ENCODE results near the gene RIPK3.

RIPK3 gene

DNA sequence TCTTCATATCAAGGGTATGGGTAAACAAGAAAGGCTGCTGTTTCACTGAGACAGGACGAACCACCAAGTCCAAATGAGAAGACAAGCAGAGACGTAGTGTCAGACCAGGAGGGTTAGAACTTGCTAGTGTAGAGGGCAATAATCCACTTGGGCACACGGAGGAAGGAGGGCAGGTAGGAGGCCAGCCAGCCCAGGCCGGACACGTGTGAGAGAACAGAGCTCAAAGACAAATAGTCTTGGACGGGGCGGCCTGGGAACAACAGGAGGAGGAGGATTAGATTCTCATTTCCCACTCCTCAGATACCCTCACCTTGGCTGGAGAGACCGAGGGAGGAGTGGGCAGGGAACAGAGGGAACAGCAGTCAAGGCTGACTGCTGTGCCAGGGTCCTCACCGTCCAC is 49.0 kb downstream of the RIPK3 start:
- TF ChIP-seq, protein P1, sequence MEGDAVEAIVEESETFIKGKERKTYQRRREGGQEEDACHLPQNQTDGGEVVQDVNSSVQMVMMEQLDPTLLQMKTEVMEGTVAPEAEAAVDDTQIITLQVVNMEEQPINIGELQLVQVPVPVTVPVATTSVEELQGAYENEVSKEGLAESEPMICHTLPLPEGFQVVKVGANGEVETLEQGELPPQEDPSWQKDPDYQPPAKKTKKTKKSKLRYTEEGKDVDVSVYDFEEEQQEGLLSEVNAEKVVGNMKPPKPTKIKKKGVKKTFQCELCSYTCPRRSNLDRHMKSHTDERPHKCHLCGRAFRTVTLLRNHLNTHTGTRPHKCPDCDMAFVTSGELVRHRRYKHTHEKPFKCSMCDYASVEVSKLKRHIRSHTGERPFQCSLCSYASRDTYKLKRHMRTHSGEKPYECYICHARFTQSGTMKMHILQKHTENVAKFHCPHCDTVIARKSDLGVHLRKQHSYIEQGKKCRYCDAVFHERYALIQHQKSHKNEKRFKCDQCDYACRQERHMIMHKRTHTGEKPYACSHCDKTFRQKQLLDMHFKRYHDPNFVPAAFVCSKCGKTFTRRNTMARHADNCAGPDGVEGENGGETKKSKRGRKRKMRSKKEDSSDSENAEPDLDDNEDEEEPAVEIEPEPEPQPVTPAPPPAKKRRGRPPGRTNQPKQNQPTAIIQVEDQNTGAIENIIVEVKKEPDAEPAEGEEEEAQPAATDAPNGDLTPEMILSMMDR (IDR thresholded peaks at IDR 0.05; ENCODE audit: insufficient read depth, low read depth, low read length, missing control alignments) = no peak
- DNase-seq (ENCODE audit: low read depth) = no peak

DNA sequence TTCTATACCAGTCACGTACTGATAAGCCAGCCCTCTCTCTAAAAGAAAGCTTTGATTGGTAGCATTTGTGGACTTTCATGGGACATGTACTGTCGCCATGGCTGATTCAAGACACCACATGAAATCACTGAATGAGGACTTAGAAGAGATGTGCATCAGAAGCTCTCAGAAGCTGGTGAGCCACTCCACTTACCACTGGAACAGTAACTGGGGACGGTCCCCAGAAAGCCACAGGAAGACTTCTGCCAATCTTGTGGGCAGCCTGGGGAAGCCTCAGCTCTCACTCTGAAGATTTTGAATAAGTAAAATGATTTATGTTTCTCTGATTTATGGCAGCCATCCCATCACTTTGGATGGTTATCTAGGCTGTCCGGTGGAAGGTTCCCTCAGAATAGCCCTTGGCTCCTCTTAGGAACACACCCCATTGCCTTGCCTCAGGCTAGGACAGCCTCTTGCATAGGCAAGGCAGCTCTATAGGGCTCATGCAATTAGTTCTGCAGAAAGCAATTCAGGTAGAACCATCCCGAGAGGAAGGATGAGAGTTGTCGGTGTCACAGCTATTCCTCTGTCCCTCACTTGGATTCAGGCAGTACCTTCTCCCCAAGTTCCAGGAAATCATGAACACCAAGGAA is 50.0 kb downstream of the RIPK3 start:
- no peak overlapping the region for H3K4me3 ChIP-seq (ENCODE audit: low read length)
- TF ChIP-seq, protein P1 (IDR thresholded peaks at IDR 0.05; ENCODE audit: insufficient read depth, low read depth, low read length, missing control alignments) = no peak
- no peak for DNase-seq (ENCODE audit: low read depth)

More for the DNA sequence above, 49.0 kb downstream of the RIPK3 start:
- no peak overlapping the region for H3K4me3 ChIP-seq (ENCODE audit: low read length)

DNA sequence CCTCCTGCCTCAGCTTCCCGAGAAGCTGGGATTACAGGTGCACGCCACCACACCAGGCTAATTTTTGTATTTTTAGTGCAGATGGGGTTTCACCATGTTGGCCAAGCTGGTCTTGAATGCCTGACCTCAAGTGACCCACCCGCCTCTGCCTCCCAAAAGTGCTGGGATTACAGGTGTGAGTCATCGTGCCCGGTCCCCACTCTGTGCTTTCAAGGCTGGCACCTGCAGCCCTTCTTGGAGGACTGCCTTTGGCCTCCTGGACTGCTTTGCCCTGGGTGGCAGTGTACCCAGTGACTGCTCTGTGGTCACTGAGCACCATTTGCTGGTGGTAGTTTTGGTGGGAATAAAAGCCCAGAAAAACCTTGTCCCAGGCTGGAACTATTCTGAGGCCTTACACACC is 52.8 kb downstream of the RIPK3 start:
- H3K4me3 ChIP-seq (ENCODE audit: low read length) = no peak overlapping the region
- no peak for DNase-seq (ENCODE audit: low read depth)
- TF ChIP-seq, protein P1 (IDR thresholded peaks at IDR 0.05; ENCODE audit: insufficient read depth, low read depth, low read length, missing control alignments) = no peak

All from epithelial cell of esophagus (primary cell).